ENCODE measurements around the gene GRM4. TPM values are rescaled to one million over a fixed set of nuclear protein-coding genes. Genes with fewer than 3 reads are reported as not detected.

GRM4 gene
- total RNA-seq, 1 donor from 2014 or later: 1.2 TPM

DNA sequence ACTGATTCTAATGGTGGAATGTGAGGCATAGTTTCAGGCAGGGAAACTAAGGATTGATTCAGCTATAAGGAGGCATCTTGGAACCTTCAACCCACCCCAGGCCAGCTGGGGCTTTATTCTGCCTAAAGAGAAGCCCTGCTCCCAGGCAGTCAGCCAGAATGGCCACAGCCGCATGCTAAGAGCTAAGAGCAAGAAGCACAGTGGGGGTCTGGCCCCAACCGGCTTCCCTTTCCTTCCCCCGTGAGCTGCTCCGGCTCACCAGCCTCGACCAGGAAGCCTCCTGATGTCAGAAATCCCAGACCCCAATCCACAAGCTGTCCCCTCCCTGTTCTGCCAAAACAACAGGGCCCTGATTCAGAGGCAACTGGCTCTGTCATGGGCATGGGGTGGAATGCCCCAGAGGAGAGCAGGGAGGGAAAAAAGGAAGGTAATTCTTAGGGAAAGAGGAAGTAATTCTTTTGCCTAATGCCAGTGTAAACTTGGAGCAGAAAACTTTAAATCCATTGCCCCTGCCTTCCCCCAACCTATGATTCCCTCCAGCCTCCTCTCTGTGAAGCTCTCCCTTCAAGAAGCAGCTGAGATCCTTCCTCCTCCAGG, 6.9 kb downstream of the GRM4 start:
- H2AFZ ChIP-seq (replicated peaks): no peak overlapping the region
- no peak overlapping the region for H3K9ac ChIP-seq
- no peaks in the 10 kb centered on the region for H3K9me3 ChIP-seq (ENCODE audit: low read depth)
- TF ChIP-seq, protein P1, sequence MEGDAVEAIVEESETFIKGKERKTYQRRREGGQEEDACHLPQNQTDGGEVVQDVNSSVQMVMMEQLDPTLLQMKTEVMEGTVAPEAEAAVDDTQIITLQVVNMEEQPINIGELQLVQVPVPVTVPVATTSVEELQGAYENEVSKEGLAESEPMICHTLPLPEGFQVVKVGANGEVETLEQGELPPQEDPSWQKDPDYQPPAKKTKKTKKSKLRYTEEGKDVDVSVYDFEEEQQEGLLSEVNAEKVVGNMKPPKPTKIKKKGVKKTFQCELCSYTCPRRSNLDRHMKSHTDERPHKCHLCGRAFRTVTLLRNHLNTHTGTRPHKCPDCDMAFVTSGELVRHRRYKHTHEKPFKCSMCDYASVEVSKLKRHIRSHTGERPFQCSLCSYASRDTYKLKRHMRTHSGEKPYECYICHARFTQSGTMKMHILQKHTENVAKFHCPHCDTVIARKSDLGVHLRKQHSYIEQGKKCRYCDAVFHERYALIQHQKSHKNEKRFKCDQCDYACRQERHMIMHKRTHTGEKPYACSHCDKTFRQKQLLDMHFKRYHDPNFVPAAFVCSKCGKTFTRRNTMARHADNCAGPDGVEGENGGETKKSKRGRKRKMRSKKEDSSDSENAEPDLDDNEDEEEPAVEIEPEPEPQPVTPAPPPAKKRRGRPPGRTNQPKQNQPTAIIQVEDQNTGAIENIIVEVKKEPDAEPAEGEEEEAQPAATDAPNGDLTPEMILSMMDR (IDR thresholded peaks at IDR 0.05): no peak
- TF ChIP-seq EZH2phosphoT487 (IDR thresholded peaks at IDR 0.05) (no peak), EZH2 (IDR thresholded peaks at IDR 0.05) (no peak)
- H3K4me3 ChIP-seq: no peak overlapping the region
- no peak overlapping the region for H3K27ac ChIP-seq
- peaks cover 34% of the 10 kb centered on the region for H3K4me1 ChIP-seq
- peaks cover 33% of the 10 kb centered on the region for H3K27me3 ChIP-seq
- H3K79me2 ChIP-seq (ENCODE audit: low read depth): no peaks in the 10 kb centered on the region
- peak; percentile 58 for DNase-seq (ENCODE audit: low spot score)
- H3K4me2 ChIP-seq: no peak overlapping the region
- H4K20me1 ChIP-seq (ENCODE audit: low read depth): peaks cover 21% of the 10 kb centered on the region
- no peaks in the 10 kb centered on the region for H3K36me3 ChIP-seq
- peak overlapping the region; percentile 29 for H3K27ac Mint-ChIP-seq
- H3K4me1 Mint-ChIP-seq: peaks cover 23% of the 10 kb centered on the region
- peaks cover 54% of the 10 kb centered on the region for H3K27me3 Mint-ChIP-seq (ENCODE audit: insufficient read depth, low read depth)
- H3F3A ChIP-seq (ENCODE audit: low read depth): peaks cover 16% of the 10 kb centered on the region
- no peak overlapping the region for H3K4me3 Mint-ChIP-seq
- H3K36me3 Mint-ChIP-seq: no peaks in the 10 kb centered on the region
- H3K9me3 Mint-ChIP-seq: no peaks in the 10 kb centered on the region

GRCh38 chr6:34138191-34138590, 7.7 kb downstream of the GRM4 start:
- Histone ChIP-seq H3K36me3 (no peaks in the 10 kb centered on the region), H3K27me3 (peaks cover 24% of the 10 kb centered on the region), H3K27ac (no peak overlapping the region), H3K9me3 (ENCODE audit: low read depth) (no peaks in the 10 kb centered on the region), H3F3A (ENCODE audit: low read depth) (peaks cover 16% of the 10 kb centered on the region), H3K4me2 (no peak overlapping the region), H3K4me1 (peaks cover 28% of the 10 kb centered on the region), H4K20me1 (ENCODE audit: low read depth) (peaks cover 20% of the 10 kb centered on the region), H3K79me2 (ENCODE audit: low read depth) (no peaks in the 10 kb centered on the region), H3K4me3 (no peak overlapping the region), H3K9ac (no peak overlapping the region), H2AFZ (replicated peaks) (no peak overlapping the region)
- H3K4me1 Mint-ChIP-seq: peaks cover 18% of the 10 kb centered on the region
- no peaks in the 10 kb centered on the region for H3K9me3 Mint-ChIP-seq
- no peak overlapping the region for H3K4me3 Mint-ChIP-seq
- TF ChIP-seq EZH2phosphoT487 (IDR thresholded peaks at IDR 0.05) (no peak), EZH2 (IDR thresholded peaks at IDR 0.05) (no peak)
- TF ChIP-seq, protein P1 (IDR thresholded peaks at IDR 0.05): no peak
- H3K27ac Mint-ChIP-seq: no peak overlapping the region
- peaks cover 49% of the 10 kb centered on the region for H3K27me3 Mint-ChIP-seq (ENCODE audit: insufficient read depth, low read depth)
- H3K36me3 Mint-ChIP-seq: no peaks in the 10 kb centered on the region
- DNase-seq (ENCODE audit: low spot score): no peak

- Histone ChIP-seq H3K4me2 (no peak overlapping the region), H3K4me3 (no peak overlapping the region), H3K36me3 (no peaks in the 10 kb centered on the region), H3K9ac (no peak overlapping the region), H3F3A (ENCODE audit: low read depth) (peaks cover 32% of the 10 kb centered on the region), H3K79me2 (ENCODE audit: low read depth) (no peaks in the 10 kb centered on the region), H3K27me3 (peaks cover under 1% of the 10 kb centered on the region), H2AFZ (replicated peaks) (no peak overlapping the region), H4K20me1 (ENCODE audit: low read depth) (peaks cover 39% of the 10 kb centered on the region), H3K9me3 (ENCODE audit: low read depth) (no peaks in the 10 kb centered on the region), H3K4me1 (peaks cover 27% of the 10 kb centered on the region), H3K27ac (no peak overlapping the region)
- Mint-ChIP-seq H3K9me3 (no peaks in the 10 kb centered on the region), H3K27ac (no peak overlapping the region), H3K36me3 (no peaks in the 10 kb centered on the region), H3K27me3 (ENCODE audit: insufficient read depth, low read depth) (peaks cover 46% of the 10 kb centered on the region), H3K4me1 (peaks cover 24% of the 10 kb centered on the region), H3K4me3 (no peak overlapping the region)
- TF ChIP-seq, protein P1 (IDR thresholded peaks at IDR 0.05): no peak
- TF ChIP-seq EZH2 (IDR thresholded peaks at IDR 0.05) (no peak), EZH2phosphoT487 (IDR thresholded peaks at IDR 0.05) (no peak)
- no peak for DNase-seq (ENCODE audit: low spot score)
Observed at GRCh38 chr6:34135541-34135940, 10.3 kb downstream of the GRM4 start.
